BJ (cell line): Measurements from ENCODE around the gene ANKLE2. TPM values are rescaled to one million over a fixed set of nuclear protein-coding genes. Genes with fewer than 3 reads are reported as not detected.
"Not testable (repeated sequence)": the region's sequence is repeated elsewhere in the genome, so short reads cannot be mapped to it uniquely, and the experiment has no call there.

Experiments used
- CTCF ChIA-PET: fragments of 350-600 bp; formaldehyde crosslinking; extraction: SDS; loops from one replicate; lab custom pipeline; 2021; ENCODE audit warnings: antibody characterized with exemption, inconsistent platforms; lab: Yijun Ruan, JAX
- POLR2A ChIA-PET: fragments of 300-600 bp; sonication (Branson Sonifier 250); formaldehyde crosslinking; extraction: SDS; loops from one replicate; lab custom pipeline; 2021; ENCODE audit warnings: antibody characterized with exemption; lab: Charles Lee
- DNase-seq: peaks from one replicate; pipeline ENCODE4 v3.0.0-alpha.2; 2011; ENCODE audit warnings: low read depth
- H3K27me3 ChIP-seq: 2 replicates; pipeline ENCODE4 v1.6.0; 2011; ENCODE audit warnings: low read length; ENCODE audit not compliant: control insufficient read depth, insufficient read depth
- H3K36me3 ChIP-seq: 2 replicates; pipeline ENCODE4 v1.5.1; 2011; ENCODE audit warnings: low read length; ENCODE audit not compliant: control insufficient read depth, insufficient read depth
- H3K4me3 ChIP-seq: 2 replicates; pipeline ENCODE4 v1.5.1; 2011; ENCODE audit warnings: low read depth, mild to moderate bottlenecking, control low read depth, low read length
- polyA plus RNA-seq: library from polyadenylated mRNA; depleted of rRNA; stranded (reverse); fragments of >200 nt; gene quantifications from 2 replicates; pipeline ENCODE4 v1.2.3, GENCODE V29; 2011
- TF ChIP-seq, protein P1 (sequence below): IDR thresholded peaks from 2 replicates; pipeline ENCODE4 v1.5.1; 2011; ENCODE audit warnings: low read depth, mild to moderate bottlenecking, control low read depth, inconsistent platforms, low read length, moderate library complexity; ENCODE audit not compliant: insufficient read depth

The ANKLE2 gene
- polyA plus RNA-seq, 1 experiment = 119 TPM

DNA sequence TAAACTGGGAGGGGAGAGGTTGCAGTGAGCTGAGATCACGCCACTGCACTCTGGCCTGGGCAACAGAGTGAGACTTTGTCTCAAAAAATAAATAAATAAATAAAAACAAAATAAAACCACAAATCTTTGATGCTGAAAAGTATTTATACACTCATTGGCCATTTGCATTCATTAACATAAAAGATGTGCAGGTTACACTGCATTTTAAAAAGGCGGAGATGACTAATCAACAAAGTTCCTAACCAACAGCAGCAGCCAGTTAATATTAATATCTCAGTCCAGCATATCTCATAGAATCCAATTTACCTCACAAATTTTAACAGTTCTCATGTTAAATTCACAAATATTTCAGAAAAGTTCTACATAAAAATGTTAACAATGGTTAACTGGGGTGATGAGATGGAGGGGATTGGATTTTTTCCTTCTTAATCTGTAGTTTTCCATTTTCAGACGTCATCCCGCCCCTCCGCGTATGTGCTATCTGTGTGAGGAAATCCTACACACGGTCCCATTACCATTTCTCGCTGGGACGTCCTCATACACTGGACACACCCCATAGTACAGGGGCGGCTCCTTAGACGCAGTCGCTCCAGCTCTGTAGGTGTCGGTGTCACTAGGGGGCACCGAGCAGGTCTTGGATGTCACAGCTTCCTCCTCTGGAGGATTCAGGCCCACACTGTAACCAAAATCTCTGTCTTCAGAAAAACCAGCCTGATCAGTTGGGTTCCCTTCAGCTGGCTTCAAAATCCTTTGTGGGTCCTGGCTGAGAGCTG is 7.3 kb downstream of the ANKLE2 start:
- ChIA-PET POLR2A (no interaction called here), CTCF (interaction anchor here (0.7 kb wide), 1 partner anchor 108 kb away, joined by 3 read pairs; no protein-coding TSS in a partner anchor)
- no peaks in the 10 kb centered on the region for H3K27me3 ChIP-seq
- H3K36me3 ChIP-seq = peaks cover 17% of the 10 kb centered on the region
- no peak for DNase-seq
- TF ChIP-seq, protein P1, sequence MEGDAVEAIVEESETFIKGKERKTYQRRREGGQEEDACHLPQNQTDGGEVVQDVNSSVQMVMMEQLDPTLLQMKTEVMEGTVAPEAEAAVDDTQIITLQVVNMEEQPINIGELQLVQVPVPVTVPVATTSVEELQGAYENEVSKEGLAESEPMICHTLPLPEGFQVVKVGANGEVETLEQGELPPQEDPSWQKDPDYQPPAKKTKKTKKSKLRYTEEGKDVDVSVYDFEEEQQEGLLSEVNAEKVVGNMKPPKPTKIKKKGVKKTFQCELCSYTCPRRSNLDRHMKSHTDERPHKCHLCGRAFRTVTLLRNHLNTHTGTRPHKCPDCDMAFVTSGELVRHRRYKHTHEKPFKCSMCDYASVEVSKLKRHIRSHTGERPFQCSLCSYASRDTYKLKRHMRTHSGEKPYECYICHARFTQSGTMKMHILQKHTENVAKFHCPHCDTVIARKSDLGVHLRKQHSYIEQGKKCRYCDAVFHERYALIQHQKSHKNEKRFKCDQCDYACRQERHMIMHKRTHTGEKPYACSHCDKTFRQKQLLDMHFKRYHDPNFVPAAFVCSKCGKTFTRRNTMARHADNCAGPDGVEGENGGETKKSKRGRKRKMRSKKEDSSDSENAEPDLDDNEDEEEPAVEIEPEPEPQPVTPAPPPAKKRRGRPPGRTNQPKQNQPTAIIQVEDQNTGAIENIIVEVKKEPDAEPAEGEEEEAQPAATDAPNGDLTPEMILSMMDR = no peak
- H3K4me3 ChIP-seq = no peak overlapping the region

DNA sequence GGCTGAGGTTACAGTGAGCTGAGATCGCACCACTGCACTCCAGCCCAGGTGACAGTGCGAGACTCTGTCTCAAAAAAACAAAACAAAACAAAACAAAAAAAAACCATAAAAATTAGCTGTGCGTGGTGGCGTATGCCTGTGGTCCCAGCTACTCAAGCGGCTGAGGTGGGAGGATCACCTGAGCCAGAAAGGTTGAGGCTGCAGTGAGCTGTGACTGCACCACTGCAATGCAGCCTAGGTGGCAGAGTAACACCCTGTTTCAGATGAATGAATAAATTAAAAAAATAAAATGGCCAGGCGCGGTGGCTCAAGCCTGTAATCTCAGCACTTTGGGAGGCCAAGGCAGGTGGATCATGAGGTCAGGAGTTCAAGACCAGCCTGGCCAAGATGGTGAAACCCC is 8.0 kb downstream of the ANKLE2 start:
- H3K4me3 ChIP-seq, DNase-seq, H3K27me3 ChIP-seq, POLR2A ChIA-PET: not testable (repeated sequence)
- CTCF ChIA-PET = interaction anchor here (0.7 kb wide), 1 partner anchor 109 kb away, joined by 3 read pairs; no protein-coding TSS in a partner anchor
- H3K36me3 ChIP-seq = peaks cover 20% of the 10 kb centered on the region

DNA sequence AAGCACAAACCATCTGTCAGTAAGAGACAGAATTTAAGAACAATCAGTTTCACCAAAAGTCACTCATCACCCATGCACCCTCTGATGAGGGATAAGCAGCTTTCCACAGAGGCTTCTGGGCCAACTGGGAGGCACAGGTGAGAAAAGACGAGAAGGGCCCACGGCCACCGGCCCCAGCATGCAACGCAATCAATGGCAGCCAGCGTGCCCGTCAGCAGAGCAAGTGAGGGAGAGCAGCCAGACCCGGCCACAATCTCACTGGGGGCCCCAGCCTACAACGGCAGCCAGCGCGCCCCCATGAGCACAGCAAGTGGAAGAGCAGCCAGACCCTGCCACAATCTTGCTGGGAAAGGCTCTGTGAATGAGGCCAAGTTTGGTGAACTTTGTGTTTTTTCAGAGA is 13.3 kb downstream of the ANKLE2 start:
- ChIA-PET POLR2A (no interaction called here), CTCF (interaction anchor here (1.1 kb wide), 1 partner anchor 8 kb away, joined by 3 read pairs; no protein-coding TSS in a partner anchor)
- H3K4me3 ChIP-seq = no peak overlapping the region
- TF ChIP-seq, protein P1 = no peak
- H3K36me3 ChIP-seq = peaks cover 50% of the 10 kb centered on the region
- no peaks in the 10 kb centered on the region for H3K27me3 ChIP-seq
- DNase-seq = no peak

DNA sequence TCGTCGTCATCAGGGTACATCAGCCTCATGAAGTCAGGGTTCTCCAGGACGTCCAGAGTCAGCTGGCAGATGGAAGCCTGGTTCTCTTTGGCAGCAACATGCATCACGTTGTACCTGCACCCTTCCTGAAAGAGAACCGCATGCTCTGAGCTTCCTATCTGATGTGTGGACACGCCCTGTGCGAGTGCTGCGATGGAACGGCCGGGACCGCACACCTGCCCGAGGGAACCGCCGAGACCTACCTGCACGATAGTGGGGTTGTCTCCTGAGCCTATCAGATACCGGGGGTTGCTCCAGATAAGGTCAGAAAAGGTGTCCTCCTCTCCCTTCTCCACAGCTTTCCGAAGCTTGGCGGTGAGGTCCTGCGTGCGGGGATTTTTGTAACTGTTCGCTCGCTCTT is 13.7 kb downstream of the ANKLE2 start:
- no peak for DNase-seq
- POLR2A ChIA-PET = no interaction called here
- CTCF ChIA-PET = no interaction called here
- TF ChIP-seq, protein P1 = no peak
- peaks cover 50% of the 10 kb centered on the region for H3K36me3 ChIP-seq
- H3K4me3 ChIP-seq = no peak overlapping the region
- no peaks in the 10 kb centered on the region for H3K27me3 ChIP-seq

DNA sequence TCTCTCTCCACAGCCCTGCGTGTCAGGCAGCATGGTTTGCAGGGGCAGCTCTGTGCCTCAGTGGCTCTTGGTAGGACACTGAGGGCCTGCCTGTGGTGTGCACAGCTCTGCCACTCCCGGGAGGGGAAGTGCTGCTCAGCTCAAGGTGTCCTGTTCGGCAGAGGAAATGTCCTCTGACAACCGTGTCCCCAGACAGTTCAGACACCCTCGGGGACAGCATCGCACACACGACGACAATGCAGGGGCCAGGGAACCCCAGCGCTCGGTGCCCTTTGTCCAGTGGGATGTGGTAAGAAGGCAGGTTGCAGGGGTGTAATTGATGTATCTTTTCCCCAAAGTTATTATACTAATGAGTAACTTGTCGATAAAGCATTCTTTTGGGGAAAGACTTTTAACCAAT is 14.2 kb downstream of the ANKLE2 start:
- TF ChIP-seq, protein P1 = no peak
- no peaks in the 10 kb centered on the region for H3K27me3 ChIP-seq
- H3K36me3 ChIP-seq = peaks cover 54% of the 10 kb centered on the region
- ChIA-PET POLR2A (no interaction called here), CTCF (no interaction called here)
- no peak overlapping the region for H3K4me3 ChIP-seq
- no peak for DNase-seq
